Measurements from ENCODE around the gene KIF7. TPM values are rescaled to one million over a fixed set of nuclear protein-coding genes. Genes with fewer than 3 reads are reported as not detected.
A peak's percentile ranks its signal among the peaks of the same experiment; 100 is the strongest.

The KIF7 gene
- total RNA-seq, 1 experiment from 2014 or later, result 20.4 TPM

- H3K4me3 Mint-ChIP-seq, result no peak overlapping the region
- no peak for TF ChIP-seq CREB1 (CRISPR knock-in tag; IDR thresholded peaks at IDR 0.05)
- no peak for TF ChIP-seq ZNF671 (CRISPR knock-in tag; IDR thresholded peaks at IDR 0.05)
- no peak for TF ChIP-seq HMGA2 (CRISPR knock-in tag; IDR thresholded peaks at IDR 0.05)
- no peak for TF ChIP-seq TEAD4 (CRISPR knock-in tag; IDR thresholded peaks at IDR 0.05)
- TF ChIP-seq ETV6 (CRISPR knock-in tag; IDR thresholded peaks at IDR 0.05), result no peak
- TF ChIP-seq OVOL2 (CRISPR knock-in tag; IDR thresholded peaks at IDR 0.05; ENCODE audit: borderline replicate concordance), result no peak
- TF ChIP-seq, protein P1, sequence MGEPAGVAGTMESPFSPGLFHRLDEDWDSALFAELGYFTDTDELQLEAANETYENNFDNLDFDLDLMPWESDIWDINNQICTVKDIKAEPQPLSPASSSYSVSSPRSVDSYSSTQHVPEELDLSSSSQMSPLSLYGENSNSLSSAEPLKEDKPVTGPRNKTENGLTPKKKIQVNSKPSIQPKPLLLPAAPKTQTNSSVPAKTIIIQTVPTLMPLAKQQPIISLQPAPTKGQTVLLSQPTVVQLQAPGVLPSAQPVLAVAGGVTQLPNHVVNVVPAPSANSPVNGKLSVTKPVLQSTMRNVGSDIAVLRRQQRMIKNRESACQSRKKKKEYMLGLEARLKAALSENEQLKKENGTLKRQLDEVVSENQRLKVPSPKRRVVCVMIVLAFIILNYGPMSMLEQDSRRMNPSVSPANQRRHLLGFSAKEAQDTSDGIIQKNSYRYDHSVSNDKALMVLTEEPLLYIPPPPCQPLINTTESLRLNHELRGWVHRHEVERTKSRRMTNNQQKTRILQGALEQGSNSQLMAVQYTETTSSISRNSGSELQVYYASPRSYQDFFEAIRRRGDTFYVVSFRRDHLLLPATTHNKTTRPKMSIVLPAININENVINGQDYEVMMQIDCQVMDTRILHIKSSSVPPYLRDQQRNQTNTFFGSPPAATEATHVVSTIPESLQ (CRISPR knock-in tag; IDR thresholded peaks at IDR 0.05), result no peak
- TF ChIP-seq, protein P2, sequence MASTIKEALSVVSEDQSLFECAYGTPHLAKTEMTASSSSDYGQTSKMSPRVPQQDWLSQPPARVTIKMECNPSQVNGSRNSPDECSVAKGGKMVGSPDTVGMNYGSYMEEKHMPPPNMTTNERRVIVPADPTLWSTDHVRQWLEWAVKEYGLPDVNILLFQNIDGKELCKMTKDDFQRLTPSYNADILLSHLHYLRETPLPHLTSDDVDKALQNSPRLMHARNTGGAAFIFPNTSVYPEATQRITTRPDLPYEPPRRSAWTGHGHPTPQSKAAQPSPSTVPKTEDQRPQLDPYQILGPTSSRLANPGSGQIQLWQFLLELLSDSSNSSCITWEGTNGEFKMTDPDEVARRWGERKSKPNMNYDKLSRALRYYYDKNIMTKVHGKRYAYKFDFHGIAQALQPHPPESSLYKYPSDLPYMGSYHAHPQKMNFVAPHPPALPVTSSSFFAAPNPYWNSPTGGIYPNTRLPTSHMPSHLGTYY (CRISPR knock-in tag; IDR thresholded peaks at IDR 0.05), result no peak
- TF ChIP-seq ZBTB21 (CRISPR knock-in tag; IDR thresholded peaks at IDR 0.05; ENCODE audit: borderline replicate concordance), result no peak
- no peak for TF ChIP-seq NFE2L1 (CRISPR knock-in tag; IDR thresholded peaks at IDR 0.05)
- no peak for TF ChIP-seq NR3C1 (CRISPR knock-in tag; conservative IDR thresholded peaks at IDR 0.05; ENCODE audit: low read depth)
- no peak for TF ChIP-seq ZNF121 (CRISPR knock-in tag; IDR thresholded peaks at IDR 0.05)
- TF ChIP-seq ZNF423 (CRISPR knock-in tag; IDR thresholded peaks at IDR 0.05), result no peak
- TF ChIP-seq MLX (CRISPR knock-in tag; IDR thresholded peaks at IDR 0.05), result no peak
- no peak for TF ChIP-seq NFYB (CRISPR knock-in tag; conservative IDR thresholded peaks at IDR 0.05; ENCODE audit: low read depth)
- no peak for TF ChIP-seq ZNF138 (CRISPR knock-in tag; conservative IDR thresholded peaks at IDR 0.05)
- no peaks in the 10 kb centered on the region for H3K36me3 Mint-ChIP-seq
- H3K9me3 Mint-ChIP-seq, result no peaks in the 10 kb centered on the region
- no peaks in the 10 kb centered on the region for H3K27me3 Mint-ChIP-seq (ENCODE audit: low read depth)
- DNase-seq (ENCODE audit: low spot score) (no peak), ATAC-seq (no peak)
- no peak overlapping the region for H3K27ac Mint-ChIP-seq
- POLR2A ChIA-PET, result no interaction called here
- CTCF ChIA-PET, result interaction anchor here (0.8 to 1.9 kb wide), 3 partner anchors 27 to 316 kb away, joined by 3 to 5 read pairs (median 5); no protein-coding TSS in a partner anchor
- no peaks in the 10 kb centered on the region; the same call in 1 of the 2 replicates for H3K4me1 Mint-ChIP-seq
Measured at GRCh38 chr15:89674526-89674925, 19.3 kb upstream of the KIF7 start.

DNA sequence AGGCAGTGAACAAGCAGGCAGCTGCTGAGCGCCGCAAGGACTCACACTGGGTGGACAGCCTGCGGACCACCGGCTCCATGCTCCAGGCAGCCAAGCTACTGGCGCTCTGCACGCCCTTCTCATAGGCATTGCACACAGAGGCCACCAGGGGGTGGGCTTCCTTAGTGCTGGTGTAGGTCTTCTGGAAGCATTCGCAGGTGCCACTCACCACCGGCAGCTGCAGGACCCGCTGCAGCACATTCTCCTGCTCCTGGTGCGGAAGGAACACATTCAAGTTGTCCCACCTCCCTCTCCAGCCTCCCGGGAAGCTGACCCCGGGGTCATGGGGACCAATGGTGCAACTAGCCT lies 17.9 kb upstream of the KIF7 start:
- ChIA-PET CTCF (interaction anchor here (0.5 to 1.9 kb wide), 44 partner anchors 8 to 647 kb away, joined by 3 to 33 read pairs (median 5); partner anchors contain the start of genes ANPEP, AP3S2, KIF7 and MESP1), POLR2A (no interaction called here)
- TF ChIP-seq MYBL2 (CRISPR knock-in tag; IDR thresholded peaks at IDR 0.05) (no peak), CTCF (IDR thresholded peaks at IDR 0.05) (peak; percentile 67)
- Mint-ChIP-seq H3K27me3 (ENCODE audit: low read depth) (peaks cover 2% of the 10 kb centered on the region; the same call in 1 of the 2 replicates), H3K4me3 (no peak overlapping the region), H3K36me3 (no peaks in the 10 kb centered on the region), H3K9me3 (no peaks in the 10 kb centered on the region), H3K27ac (no peak overlapping the region), H3K4me1 (no peaks in the 10 kb centered on the region; the same call in 1 of the 2 replicates)
- DNase-seq (ENCODE audit: low spot score) (peak; percentile 86), ATAC-seq (peak; percentile 96)

All from WTC11 (cell line).